HepG2 (cell line): ENCODE data around the gene RCBTB1. TPM values are rescaled to one million over a fixed set of nuclear protein-coding genes. Genes with fewer than 3 reads are reported as not detected.

ENCODE experiments used
- ATAC-seq: fragments of 200-7000 bp; cut with Tn5 transposase; 3 replicates; pipeline ENCODE4 v1.9.1; 2020; ENCODE audit warnings: mild to moderate bottlenecking, moderate library complexity
- BruUV-seq: library from RNA; stranded (reverse); fragments of 400-500 nt; replicated peaks from 2 replicates; lab custom pipeline; 2021; lab: Mats Ljungman, UMichigan
- CTCF ChIA-PET: fragments of 300-600 bp; formaldehyde crosslinking; extraction: SDS; loops from one replicate; lab custom pipeline; 2021; ENCODE audit warnings: low total read pairs, inconsistent platforms, low intra/inter-chr PET ratio; lab: Yijun Ruan, JAX
- POLR2A ChIA-PET: fragments of 350-600 bp; sonication (Branson Sonifier 250); formaldehyde crosslinking; loops from one replicate; lab custom pipeline; 2020; ENCODE audit warnings: antibody characterized with exemption, inconsistent platforms; lab: Yijun Ruan, JAX
- DNase-seq: peaks from one replicate; pipeline ENCODE4 v3.0.0-alpha.2; 2015; ENCODE audit warnings: low spot score
- FAIRE-seq: peaks from 3 replicates; lab custom pipeline; 2011; peaks lifted over from hg19 to GRCh38; lab: Jason Lieb, UNC
- H2AFZ ChIP-seq: one replicate; pipeline ENCODE4 v1.6.1; 2011; ENCODE audit warnings: low read length, inconsistent platforms
- H3K27ac ChIP-seq: fragments of 300-600 bp; 3 replicates; pipeline ENCODE4 v1.8.0; 2011; ENCODE audit warnings: mixed run types, mild to moderate bottlenecking, mixed read lengths, low read length, inconsistent platforms; ENCODE audit not compliant: insufficient read depth; ENCODE audit errors: extremely low read length
- H3K27me3 ChIP-seq, 2 experiments: fragments of 200-600 bp in 1 of 2; 2 replicates in 1 of 2; 3 replicates in 1 of 2; pipeline versions ENCODE4 v1.6.0 to v1.8.0; 2011; ENCODE audit warnings: low read length in 2 of 2, mild to moderate bottlenecking in 2 of 2, moderate library complexity in 2 of 2, inconsistent platforms in 1 of 2; ENCODE audit not compliant: insufficient read depth in 2 of 2, control insufficient read depth in 1 of 2
- H3K36me3 ChIP-seq, 2 experiments: fragments of 200-600 bp in 1 of 2; replicated peaks in 1 of 2; 2 replicates in 1 of 2; 3 replicates in 1 of 2; pipeline versions ENCODE4 v1.5.1 to v1.8.0; 2011; ENCODE audit warnings: low read length in 2 of 2, inconsistent platforms in 1 of 2; ENCODE audit not compliant: insufficient read depth in 2 of 2, control insufficient read depth in 1 of 2
- H3K4me1 ChIP-seq: 2 replicates; pipeline ENCODE4 v1.5.1; 2012; ENCODE audit warnings: low read length, inconsistent platforms; ENCODE audit not compliant: insufficient read depth
- H3K4me2 ChIP-seq: 2 replicates; pipeline ENCODE4 v1.6.0; 2011; ENCODE audit warnings: low read depth, low read length, inconsistent platforms
- H3K4me3 ChIP-seq, 3 experiments: fragments of 200-600 bp in 1 of 3; sonication (generic), shearing (Covaris generic) in 1 of 3; replicated peaks in 1 of 3; 2 replicates each; pipeline ENCODE4 v1.5.1; 2011 to 2016; ENCODE audit warnings: low read length in 3 of 3, inconsistent platforms in 2 of 3, low read depth in 2 of 3, mild to moderate bottlenecking in 2 of 3, control low read depth in 1 of 3, mixed read lengths in 1 of 3; ENCODE audit not compliant: insufficient read depth in 1 of 3
- H3K79me2 ChIP-seq: one replicate; pipeline ENCODE4 v1.6.1; 2011; ENCODE audit warnings: low read length, inconsistent platforms; ENCODE audit not compliant: insufficient read depth
- H3K9ac ChIP-seq: 2 replicates; pipeline ENCODE4 v1.6.0; 2011; ENCODE audit warnings: mild to moderate bottlenecking, low read depth, low read length, inconsistent platforms; ENCODE audit not compliant: insufficient read depth
- H3K9me3 ChIP-seq: 2 replicates; pipeline ENCODE4 v1.5.1; 2012; ENCODE audit warnings: mild to moderate bottlenecking, low read length
- H4K20me1 ChIP-seq: 2 replicates; pipeline ENCODE4 v1.6.0; 2011; ENCODE audit warnings: inconsistent platforms, mild to moderate bottlenecking, low read length, moderate library complexity; ENCODE audit not compliant: insufficient read depth
- ARNTL ChIP-seq: sonication (generic); formaldehyde crosslinking; IDR thresholded peaks from 2 replicates; pipeline ENCODE4 v1.4.0; 2020; ENCODE audit warnings: mild to moderate bottlenecking, missing genetic modification reagents
- FOXK1 ChIP-seq: sonication (generic); formaldehyde crosslinking; IDR thresholded peaks from 2 replicates; pipeline ENCODE4 v1.4.0; 2020; ENCODE audit warnings: low read depth, missing genetic modification reagents, borderline replicate concordance
- MATR3 ChIP-seq: sonication (generic); formaldehyde crosslinking; IDR thresholded peaks from 2 replicates; pipeline ENCODE4 v1.4.0; 2020; ENCODE audit warnings: missing genetic modification reagents
- MLLT10 ChIP-seq: sonication (generic); formaldehyde crosslinking; IDR thresholded peaks from 2 replicates; pipeline ENCODE4 v1.4.0; 2020; ENCODE audit warnings: missing genetic modification reagents
- NR2F1 ChIP-seq, 2 experiments: fragments of 450-650 bp in 1 of 2; formaldehyde crosslinking in 1 of 2; IDR thresholded peaks; 2 replicates each; pipeline versions ENCODE4 v1.5.0 to v1.6.1; 2016 to 2020; ENCODE audit warnings: mild to moderate bottlenecking in 1 of 2, missing compliant biosample characterization in 1 of 2, missing genetic modification reagents in 1 of 2, moderate library complexity in 1 of 2
- RBM22 ChIP-seq: fragments of 200-400 bp; formaldehyde crosslinking; optimal IDR thresholded peaks from 2 replicates; pipeline ENCODE3; 2017; ENCODE audit warnings: mild to moderate bottlenecking, low read length, moderate library complexity
- RFX3 ChIP-seq: IDR thresholded peaks from 2 replicates; pipeline ENCODE4 v1.6.1; 2016; ENCODE audit warnings: missing biosample characterization, missing genetic modification reagents
- SIN3A ChIP-seq: IDR thresholded peaks from 2 replicates; pipeline ENCODE4 v1.6.1; 2011; ENCODE audit warnings: low read depth, mild to moderate bottlenecking, control low read depth, low read length, borderline replicate concordance
- STAG1 ChIP-seq: sonication (generic); formaldehyde crosslinking; IDR thresholded peaks from 2 replicates; pipeline ENCODE4 v1.4.0; 2020; ENCODE audit warnings: missing genetic modification reagents
- ZMAT3 ChIP-seq: sonication (generic); formaldehyde crosslinking; conservative IDR thresholded peaks from 2 replicates; pipeline ENCODE4 v1.7.0; 2021; ENCODE audit warnings: missing genetic modification reagents
- ZNF746 ChIP-seq: sonication (generic); formaldehyde crosslinking; IDR thresholded peaks from 2 replicates; pipeline ENCODE4 v1.8.0; 2022; ENCODE audit warnings: mild to moderate bottlenecking, missing genetic modification reagents
- ZNF761 ChIP-seq: sonication (generic); formaldehyde crosslinking; conservative IDR thresholded peaks from 2 replicates; pipeline ENCODE4 v1.4.0; 2020; ENCODE audit warnings: mild to moderate bottlenecking, missing genetic modification reagents
- WGBS: methylation state at CpG from one replicate; pipeline ENCODE4 v1.1.6; 2017; ENCODE audit warnings: low lambda C conversion rate; 5-methylcytosine and 5-hydroxymethylcytosine counted together
- in situ Hi-C: cut with HindIII; loops from 2 replicates; pipeline ENCODE4 v1.10.0; 2017; ENCODE audit warnings: low pct_unique_long_range_greater_than_20kb; ENCODE audit not compliant: extremely low pct_ligation_motif_present
- intact Hi-C: fragments of 100-400 bp; cut with micrococcal nuclease; formaldehyde crosslinking; loops from one replicate; pipeline ENCODE4 v1.10.0; 2022; ENCODE audit not compliant: unreplicated experiment
- polyA plus RNA-seq, 8 experiments: library from polyadenylated mRNA; depleted of rRNA in 3 of 8; stranded (reverse) in 7 of 8; unstranded in 1 of 8; fragments of >200 nt; fragmentation: Illumina TruSeq in 4 of 8; extraction: Trizol in 4 of 8; gene quantifications; 2 replicates each; pipeline versions ENCODE4 v1.2.1 to v1.2.3, GENCODE V29; 2011 to 2016; ENCODE audit warnings: low read depth in 4 of 8, missing spikeins in 1 of 8, mixed read lengths in 1 of 8; ENCODE audit not compliant: insufficient read depth in 1 of 8
- total RNA-seq, 5 experiments: library from RNA; depleted of rRNA; stranded (reverse); fragments of >200 nt; fragmentation: Illumina TruSeq; extraction: Trizol; gene quantifications; 2 replicates each; pipeline ENCODE4 v1.2.3, GENCODE V29; 2016; ENCODE audit warnings: low read depth in 1 of 5
- TF ChIP-seq, protein P1 (sequence below): sonication (generic); formaldehyde crosslinking; IDR thresholded peaks from 2 replicates; pipeline ENCODE4 v1.4.0; 2020; ENCODE audit warnings: mild to moderate bottlenecking, missing genetic modification reagents
- TF ChIP-seq, protein P2 (sequence below): sonication (generic); formaldehyde crosslinking; IDR thresholded peaks from 2 replicates; pipeline ENCODE4 v1.8.0; 2022; ENCODE audit warnings: missing genetic modification reagents, mild to moderate bottlenecking, inconsistent platforms, borderline replicate concordance
- TF ChIP-seq, protein P3 (sequence below): sonication (generic); formaldehyde crosslinking; IDR thresholded peaks from one replicate; pipeline ENCODE4 v1.5.1; 2020; ENCODE audit warnings: mild to moderate bottlenecking, missing genetic modification reagents; ENCODE audit errors: not compliant biosample characterization
- TF ChIP-seq, protein P4 (sequence below): IDR thresholded peaks from 2 replicates; pipeline ENCODE4 v1.6.1; 2016; ENCODE audit warnings: control low read depth

Gene RCBTB1
- total and polyA plus RNA-seq, 2 of the 13 experiments (the other 11 are each of a cell fraction or from before 2014, with no cell fraction given), result 13.4 to 21.6 TPM

DNA sequence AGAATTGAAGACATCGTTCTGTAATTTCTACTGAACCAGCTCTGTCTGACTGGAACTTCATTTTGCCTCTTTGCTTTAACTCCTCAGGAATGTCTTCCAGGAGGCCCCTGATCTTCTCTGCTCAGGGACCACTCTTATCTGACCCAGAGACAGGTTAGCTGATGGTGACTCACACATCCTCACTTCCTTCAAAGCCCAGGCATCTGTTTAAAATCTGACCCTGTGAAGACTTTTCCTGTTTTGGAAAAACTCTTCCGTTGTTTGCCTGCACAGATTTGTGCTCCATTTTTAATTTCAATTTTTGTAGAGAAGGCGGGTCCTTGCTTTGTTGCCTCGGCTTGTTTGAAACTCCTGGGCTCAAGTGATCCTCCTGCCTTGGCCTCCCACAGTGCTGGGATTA lies 44.6 kb upstream of the RCBTB1 start:
- FAIRE-seq, result no peak
- CTCF ChIA-PET, result no interaction called here
- intact Hi-C loops, result no loop called here
- TF ChIP-seq MATR3 (no peak), RBM22 (no peak), ARNTL (CRISPR knock-in tag) (no peak), NR2F1 (CRISPR knock-in tag; IDR thresholded peaks at IDR 0.05) (no peak), MLLT10 (CRISPR knock-in tag) (no peak), ZNF746 (CRISPR knock-in tag) (no peak), STAG1 (CRISPR knock-in tag) (no peak), FOXK1 (CRISPR knock-in tag) (no peak), ZNF761 (no peak), ZMAT3 (CRISPR knock-in tag) (no peak), RFX3 (CRISPR knock-in tag) (no peak), SIN3A (no peak)
- TF ChIP-seq, protein P1, sequence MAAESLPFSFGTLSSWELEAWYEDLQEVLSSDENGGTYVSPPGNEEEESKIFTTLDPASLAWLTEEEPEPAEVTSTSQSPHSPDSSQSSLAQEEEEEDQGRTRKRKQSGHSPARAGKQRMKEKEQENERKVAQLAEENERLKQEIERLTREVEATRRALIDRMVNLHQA (CRISPR knock-in tag), result no peak
- TF ChIP-seq, protein P2, sequence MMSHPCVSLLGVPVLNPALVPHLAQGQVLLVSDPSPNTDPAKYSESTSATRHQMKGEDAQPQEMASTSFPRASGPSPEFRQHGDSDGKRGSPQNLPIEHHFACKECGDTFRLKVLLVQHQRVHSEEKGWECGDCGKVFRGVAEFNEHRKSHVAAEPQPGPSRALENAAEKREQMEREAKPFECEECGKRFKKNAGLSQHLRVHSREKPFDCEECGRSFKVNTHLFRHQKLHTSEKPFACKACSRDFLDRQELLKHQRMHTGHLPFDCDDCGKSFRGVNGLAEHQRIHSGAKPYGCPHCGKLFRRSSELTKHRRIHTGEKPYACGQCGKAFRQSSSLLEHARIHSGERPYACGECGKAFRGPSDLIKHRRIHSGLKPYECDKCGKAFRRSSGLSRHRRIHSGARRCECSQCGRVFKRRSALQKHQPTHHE (CRISPR knock-in tag), result no peak
- TF ChIP-seq, protein P3, sequence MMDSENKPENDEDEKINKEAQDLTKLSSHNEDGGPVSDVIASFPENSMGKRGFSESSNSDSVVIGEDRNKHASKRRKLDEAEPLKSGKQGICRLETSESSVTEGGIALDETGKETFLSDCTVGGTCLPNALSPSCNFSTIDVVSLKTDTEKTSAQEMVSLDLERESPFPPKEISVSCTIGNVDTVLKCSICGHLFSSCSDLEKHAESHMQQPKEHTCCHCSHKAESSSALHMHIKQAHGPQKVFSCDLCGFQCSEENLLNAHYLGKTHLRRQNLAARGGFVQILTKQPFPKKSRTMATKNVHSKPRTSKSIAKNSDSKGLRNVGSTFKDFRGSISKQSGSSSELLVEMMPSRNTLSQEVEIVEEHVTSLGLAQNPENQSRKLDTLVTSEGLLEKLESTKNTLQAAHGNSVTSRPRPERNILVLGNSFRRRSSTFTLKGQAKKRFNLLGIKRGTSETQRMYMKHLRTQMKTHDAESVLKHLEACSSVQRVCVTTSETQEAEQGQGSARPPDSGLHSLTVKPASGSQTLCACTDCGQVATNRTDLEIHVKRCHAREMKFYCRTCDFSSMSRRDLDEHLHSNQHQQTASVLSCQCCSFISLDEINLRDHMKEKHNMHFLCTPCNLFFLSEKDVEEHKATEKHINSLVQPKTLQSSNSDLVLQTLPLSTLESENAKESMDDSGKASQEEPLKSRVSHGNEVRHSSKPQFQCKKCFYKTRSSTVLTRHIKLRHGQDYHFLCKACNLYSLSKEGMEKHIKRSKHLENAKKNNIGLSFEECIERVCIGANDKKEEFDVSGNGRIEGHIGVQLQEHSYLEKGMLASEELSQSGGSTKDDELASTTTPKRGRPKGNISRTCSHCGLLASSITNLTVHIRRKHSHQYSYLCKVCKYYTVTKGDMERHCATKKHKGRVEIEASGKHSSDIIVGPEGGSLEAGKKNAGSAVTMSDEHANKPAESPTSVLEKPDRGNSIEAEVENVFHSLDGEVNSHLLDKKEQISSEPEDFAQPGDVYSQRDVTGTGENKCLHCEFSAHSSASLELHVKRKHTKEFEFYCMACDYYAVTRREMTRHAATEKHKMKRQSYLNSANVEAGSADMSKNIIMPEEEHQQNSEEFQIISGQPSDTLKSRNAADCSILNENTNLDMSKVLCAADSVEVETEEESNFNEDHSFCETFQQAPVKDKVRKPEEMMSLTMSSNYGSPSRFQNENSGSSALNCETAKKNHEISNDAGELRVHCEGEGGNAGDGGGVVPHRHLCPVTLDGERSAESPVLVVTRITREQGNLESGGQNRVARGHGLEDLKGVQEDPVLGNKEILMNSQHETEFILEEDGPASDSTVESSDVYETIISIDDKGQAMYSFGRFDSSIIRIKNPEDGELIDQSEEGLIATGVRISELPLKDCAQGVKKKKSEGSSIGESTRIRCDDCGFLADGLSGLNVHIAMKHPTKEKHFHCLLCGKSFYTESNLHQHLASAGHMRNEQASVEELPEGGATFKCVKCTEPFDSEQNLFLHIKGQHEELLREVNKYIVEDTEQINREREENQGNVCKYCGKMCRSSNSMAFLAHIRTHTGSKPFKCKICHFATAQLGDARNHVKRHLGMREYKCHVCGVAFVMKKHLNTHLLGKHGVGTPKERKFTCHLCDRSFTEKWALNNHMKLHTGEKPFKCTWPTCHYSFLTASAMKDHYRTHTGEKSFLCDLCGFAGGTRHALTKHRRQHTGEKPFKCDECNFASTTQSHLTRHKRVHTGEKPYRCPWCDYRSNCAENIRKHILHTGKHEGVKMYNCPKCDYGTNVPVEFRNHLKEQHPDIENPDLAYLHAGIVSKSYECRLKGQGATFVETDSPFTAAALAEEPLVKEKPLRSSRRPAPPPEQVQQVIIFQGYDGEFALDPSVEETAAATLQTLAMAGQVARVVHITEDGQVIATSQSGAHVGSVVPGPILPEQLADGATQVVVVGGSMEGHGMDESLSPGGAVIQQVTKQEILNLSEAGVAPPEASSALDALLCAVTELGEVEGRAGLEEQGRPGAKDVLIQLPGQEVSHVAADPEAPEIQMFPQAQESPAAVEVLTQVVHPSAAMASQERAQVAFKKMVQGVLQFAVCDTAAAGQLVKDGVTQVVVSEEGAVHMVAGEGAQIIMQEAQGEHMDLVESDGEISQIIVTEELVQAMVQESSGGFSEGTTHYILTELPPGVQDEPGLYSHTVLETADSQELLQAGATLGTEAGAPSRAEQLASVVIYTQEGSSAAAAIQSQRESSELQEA (CRISPR knock-in tag), result no peak
- TF ChIP-seq, protein P4, sequence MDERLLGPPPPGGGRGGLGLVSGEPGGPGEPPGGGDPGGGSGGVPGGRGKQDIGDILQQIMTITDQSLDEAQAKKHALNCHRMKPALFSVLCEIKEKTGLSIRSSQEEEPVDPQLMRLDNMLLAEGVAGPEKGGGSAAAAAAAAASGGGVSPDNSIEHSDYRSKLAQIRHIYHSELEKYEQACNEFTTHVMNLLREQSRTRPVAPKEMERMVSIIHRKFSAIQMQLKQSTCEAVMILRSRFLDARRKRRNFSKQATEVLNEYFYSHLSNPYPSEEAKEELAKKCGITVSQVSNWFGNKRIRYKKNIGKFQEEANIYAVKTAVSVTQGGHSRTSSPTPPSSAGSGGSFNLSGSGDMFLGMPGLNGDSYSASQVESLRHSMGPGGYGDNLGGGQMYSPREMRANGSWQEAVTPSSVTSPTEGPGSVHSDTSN (CRISPR knock-in tag), result no peak

More for the DNA sequence above, 44.6 kb upstream of the RCBTB1 start:
- Histone ChIP-seq H3K79me2 (no peaks in the 10 kb centered on the region), H3K27ac (no peak overlapping the region), H3K9me3 (no peaks in the 10 kb centered on the region), H3K36me3 (no peaks in the 10 kb centered on the region), H3K27me3 (no peaks in the 10 kb centered on the region; a peak in 1 of 5 replicates), H3K4me1 (peaks cover 51% of the 10 kb centered on the region), H4K20me1 (no peaks in the 10 kb centered on the region), H3K4me2 (no peak overlapping the region), H3K4me3 (no peak overlapping the region), H3K9ac (no peak overlapping the region), H2AFZ (no peak overlapping the region)
- 46% methylated on average over 4 of the region's 4 CpGs for WGBS
- BruUV-seq, result no TSS peak
- ATAC-seq, result no peak
- in situ Hi-C loops, result no loop called here
- POLR2A ChIA-PET, result no interaction called here
- DNase-seq, result no peak
